IMR-90 (cell line): Measurements from ENCODE around the gene FOXN3. TPM values are rescaled to one million over a fixed set of nuclear protein-coding genes. Genes with fewer than 3 reads are reported as not detected.

Source experiments
- ATAC-seq: fragments of 200-7000 bp; cut with Tn5 transposase; 2 replicates; pipeline ENCODE4 v1.9.1; 2020; ENCODE audit warnings: low read depth, mild to moderate bottlenecking, moderate library complexity
- BruUV-seq: library from RNA; stranded (reverse); fragments of 400-500 nt; replicated peaks from 2 replicates; lab custom pipeline; 2021; lab: Mats Ljungman, UMichigan
- CTCF ChIA-PET: fragments of 300-600 bp; formaldehyde crosslinking; extraction: SDS; loops from one replicate; lab custom pipeline; 2021; ENCODE audit warnings: antibody characterized with exemption; lab: Yijun Ruan, JAX
- POLR2A ChIA-PET: fragments of 300-600 bp; sonication (Branson Sonifier 250); formaldehyde crosslinking; loops from one replicate; lab custom pipeline; 2022; ENCODE audit warnings: antibody characterized with exemption; ENCODE audit not compliant: unreplicated experiment; lab: Charles Lee
- DNase-seq: peaks from one replicate; pipeline ENCODE4 v3.0.0; 2013
- H2AFZ ChIP-seq: replicated peaks from 2 replicates; pipeline ENCODE3; 2013; ENCODE audit warnings: low read length, mild to moderate bottlenecking; ENCODE audit not compliant: poor library complexity
- H2AK5ac ChIP-seq: 2 replicates; pipeline ENCODE4 v1.6.1; 2013; ENCODE audit warnings: low read depth, low read length, inconsistent platforms
- H2AK9ac ChIP-seq: replicated peaks from 2 replicates; pipeline ENCODE3; 2013; ENCODE audit warnings: mild to moderate bottlenecking, low read depth, low read length, moderate library complexity; ENCODE audit not compliant: poor library complexity
- H2BK120ac ChIP-seq: 2 replicates; pipeline ENCODE4 v1.6.1; 2013; ENCODE audit warnings: low read depth, low read length, inconsistent platforms
- H2BK15ac ChIP-seq: 3 replicates; pipeline ENCODE4 v1.6.1; 2013; ENCODE audit warnings: low read depth, low read length, inconsistent platforms
- H2BK20ac ChIP-seq: 2 replicates; pipeline ENCODE4 v1.6.1; 2013; ENCODE audit warnings: low read depth, mild to moderate bottlenecking, inconsistent platforms, low read length, moderate library complexity
- H2BK5ac ChIP-seq: 2 replicates; pipeline ENCODE4 v1.6.1; 2013; ENCODE audit warnings: mild to moderate bottlenecking, low read depth, low read length, inconsistent platforms; ENCODE audit not compliant: poor library complexity, severe bottlenecking
- H3K14ac ChIP-seq: replicated peaks from 2 replicates; pipeline ENCODE4 v1.6.1; 2013; ENCODE audit warnings: low read depth, low read length, inconsistent platforms
- H3K18ac ChIP-seq: 2 replicates; pipeline ENCODE4 v1.6.1; 2013; ENCODE audit warnings: low read depth, low read length, control low read depth
- H3K23ac ChIP-seq: 2 replicates; pipeline ENCODE4 v1.6.1; 2013; ENCODE audit warnings: low read depth, low read length, inconsistent platforms
- H3K27ac ChIP-seq: 2 replicates; pipeline ENCODE4 v1.5.1; 2013; ENCODE audit warnings: mild to moderate bottlenecking, control low read depth, low read length; ENCODE audit not compliant: insufficient read depth
- H3K27me3 ChIP-seq: 2 replicates; pipeline ENCODE4 v1.6.1; 2013; ENCODE audit warnings: low read length; ENCODE audit not compliant: control insufficient read depth, insufficient read depth
- H3K36me3 ChIP-seq: 2 replicates; pipeline ENCODE4 v1.6.1; 2013; ENCODE audit warnings: low read length, mixed read lengths; ENCODE audit not compliant: control insufficient read depth, insufficient read depth
- H3K4ac ChIP-seq: 2 replicates; pipeline ENCODE4 v1.6.1; 2013; ENCODE audit warnings: low read depth, low read length, inconsistent platforms
- H3K4me1 ChIP-seq: 2 replicates; pipeline ENCODE4 v1.6.1; 2013; ENCODE audit warnings: low read length, mixed read lengths; ENCODE audit not compliant: control insufficient read depth, insufficient read depth
- H3K4me2 ChIP-seq: 2 replicates; pipeline ENCODE4 v1.6.1; 2013; ENCODE audit warnings: low read depth, mild to moderate bottlenecking, control low read depth, low read length, moderate library complexity
- H3K4me3 ChIP-seq: 2 replicates; pipeline ENCODE4 v1.5.1; 2013; ENCODE audit warnings: low read depth, mild to moderate bottlenecking, control low read depth, low read length, moderate library complexity; ENCODE audit not compliant: insufficient read depth
- H3K56ac ChIP-seq: 2 replicates; pipeline ENCODE4 v1.6.1; 2013; ENCODE audit warnings: low read length, inconsistent platforms; ENCODE audit not compliant: insufficient read depth; ENCODE audit errors: extremely low read depth
- H3K79me1 ChIP-seq, 2 experiments: 2 replicates each; pipeline ENCODE4 v1.6.1; 2013; ENCODE audit warnings: low read length in 2 of 2, inconsistent platforms in 1 of 2, low read depth in 1 of 2
- H3K9ac ChIP-seq: 2 replicates; pipeline ENCODE4 v1.6.1; 2013; ENCODE audit warnings: low read depth, low read length, control low read depth
- H3K9me1 ChIP-seq: 2 replicates; pipeline ENCODE4 v1.6.1; 2013; ENCODE audit warnings: low read length, inconsistent platforms; ENCODE audit not compliant: insufficient read depth
- H3K9me3 ChIP-seq: 2 replicates; pipeline ENCODE4 v1.6.1; 2013; ENCODE audit warnings: low read length; ENCODE audit not compliant: control insufficient read depth, insufficient read depth
- H4K20me1 ChIP-seq: 2 replicates; pipeline ENCODE4 v1.6.1; 2013; ENCODE audit warnings: low read length, inconsistent platforms; ENCODE audit not compliant: insufficient read depth
- H4K5ac ChIP-seq: 2 replicates; pipeline ENCODE4 v1.6.1; 2013; ENCODE audit warnings: mild to moderate bottlenecking, low read depth, low read length, control low read depth
- H4K8ac ChIP-seq, 2 experiments: 2 replicates each; pipeline ENCODE4 v1.6.1; 2013; ENCODE audit warnings: low read depth in 2 of 2, low read length in 2 of 2, control low read depth in 1 of 2, inconsistent platforms in 1 of 2
- H4K91ac ChIP-seq: 2 replicates; pipeline ENCODE4 v1.6.1; 2013; ENCODE audit warnings: low read depth, low read length, inconsistent platforms; ENCODE audit not compliant: insufficient read depth
- CEBPB ChIP-seq: IDR thresholded peaks from 2 replicates; pipeline ENCODE4 v1.6.1; 2012; ENCODE audit warnings: low read depth, low read length, improper control_type of control experiment
- MAFK ChIP-seq: IDR thresholded peaks from 2 replicates; pipeline ENCODE4 v1.6.1; 2012; ENCODE audit warnings: low read depth, low read length, improper control_type of control experiment
- WGBS, 2 experiments: methylation state at CpG; one replicate each; pipeline versions ENCODE4 v1.1.5 to v1.1.7; 2013; ENCODE audit warnings: missing lambda C conversion rate in 2 of 2; ENCODE audit not compliant: insufficient read length in 1 of 2; ENCODE audit errors: extremely low coverage in 2 of 2; 5-methylcytosine and 5-hydroxymethylcytosine counted together
- dilution Hi-C: fragments of 300-500 bp; cut with HindIII; formaldehyde crosslinking; loops from one replicate; pipeline ENCODE4 v1.14.3; 2018; ENCODE audit warnings: low sequenced_read_pairs; ENCODE audit not compliant: unreplicated experiment
- in situ Hi-C: fragments of 300-500 bp; cut with MboI; formaldehyde crosslinking; loops from 3 replicates; pipeline ENCODE4 v1.14.3; 2019; ENCODE audit warnings: low sequenced_read_pairs, inconsistent platforms, mixed read lengths
- intact Hi-C: fragments of 100-400 bp; cut with micrococcal nuclease; formaldehyde crosslinking; loops from 2 replicates; pipeline ENCODE4 v1.10.0; 2022
- polyA plus RNA-seq, 3 experiments: library from polyadenylated mRNA; depleted of rRNA; stranded (reverse); fragments of >200 nt; gene quantifications; 2 replicates each; pipeline ENCODE4 v1.2.3, GENCODE V29; 2012; ENCODE audit warnings: low replicate concordance in 1 of 3
- total RNA-seq: library from RNA; depleted of rRNA; stranded (reverse); fragments of >200 nt; gene quantifications from 2 replicates; pipeline ENCODE4 v1.2.3, GENCODE V29; 2012
- TF ChIP-seq, protein P1 (sequence below): conservative IDR thresholded peaks from 2 replicates; pipeline ENCODE4 v1.5.1; 2012; ENCODE audit warnings: mild to moderate bottlenecking, low read depth, low read length, improper control_type of control experiment

FOXN3 gene
- total and polyA plus RNA-seq, 2 of the 4 experiments (the other 2 are of a cell fraction) = 22.6 to 33.7 TPM

DNA sequence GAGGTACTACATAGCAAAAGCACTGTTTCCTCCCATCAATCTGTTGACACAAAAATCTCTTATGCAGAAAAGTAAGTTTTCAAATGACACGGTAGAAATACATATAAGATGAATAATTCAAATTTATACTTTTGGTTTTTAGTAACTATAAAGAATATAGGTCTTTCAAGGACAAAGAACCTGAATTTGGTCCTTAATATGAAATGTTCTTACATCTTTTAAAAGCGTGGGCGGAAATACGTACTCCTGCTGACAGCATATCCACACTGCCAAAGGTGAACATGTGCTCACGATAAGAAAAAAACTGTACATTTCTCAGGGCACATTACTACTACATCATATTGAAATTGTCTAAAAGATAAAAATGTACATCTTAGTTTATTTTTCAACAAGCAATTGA lies 127.6 kb downstream of the FOXN3 start:
- Histone ChIP-seq H4K5ac (no peak overlapping the region), H3K4ac (no peak overlapping the region), H3K23ac (no peak overlapping the region), H2BK120ac (no peak overlapping the region), H3K18ac (no peak overlapping the region), H4K91ac (no peak overlapping the region), H3K9me1 (peaks cover 18% of the 10 kb centered on the region), H3K4me3 (no peak overlapping the region), H3K27me3 (no peaks in the 10 kb centered on the region), H3K14ac (no peak overlapping the region), H3K9me3 (no peaks in the 10 kb centered on the region), H3K4me2 (no peak overlapping the region), H3K56ac (no peak overlapping the region), H2BK20ac (no peak overlapping the region), H4K8ac (no peak overlapping the region), H2AFZ (no peak overlapping the region), H4K20me1 (peaks cover 20% of the 10 kb centered on the region), H2BK15ac (no peak overlapping the region), H3K27ac (no peak overlapping the region), H3K9ac (no peak overlapping the region), H2AK9ac (no peak overlapping the region), H3K79me1 (peaks cover 36 to 80% of the 10 kb centered on the region in 2 experiments), H3K36me3 (peaks cover 17% of the 10 kb centered on the region), H2AK5ac (no peak overlapping the region), H3K4me1 (peaks cover 3% of the 10 kb centered on the region), H2BK5ac (no peak overlapping the region)
- intact Hi-C loops (no loop called here), in situ Hi-C loops (no loop called here), dilution Hi-C loops (no loop called here)
- ATAC-seq = no peak
- DNase-seq = no peak
- CTCF ChIA-PET = no interaction called here
- TF ChIP-seq CEBPB (no peak), MAFK (no peak)
- TF ChIP-seq, protein P1, sequence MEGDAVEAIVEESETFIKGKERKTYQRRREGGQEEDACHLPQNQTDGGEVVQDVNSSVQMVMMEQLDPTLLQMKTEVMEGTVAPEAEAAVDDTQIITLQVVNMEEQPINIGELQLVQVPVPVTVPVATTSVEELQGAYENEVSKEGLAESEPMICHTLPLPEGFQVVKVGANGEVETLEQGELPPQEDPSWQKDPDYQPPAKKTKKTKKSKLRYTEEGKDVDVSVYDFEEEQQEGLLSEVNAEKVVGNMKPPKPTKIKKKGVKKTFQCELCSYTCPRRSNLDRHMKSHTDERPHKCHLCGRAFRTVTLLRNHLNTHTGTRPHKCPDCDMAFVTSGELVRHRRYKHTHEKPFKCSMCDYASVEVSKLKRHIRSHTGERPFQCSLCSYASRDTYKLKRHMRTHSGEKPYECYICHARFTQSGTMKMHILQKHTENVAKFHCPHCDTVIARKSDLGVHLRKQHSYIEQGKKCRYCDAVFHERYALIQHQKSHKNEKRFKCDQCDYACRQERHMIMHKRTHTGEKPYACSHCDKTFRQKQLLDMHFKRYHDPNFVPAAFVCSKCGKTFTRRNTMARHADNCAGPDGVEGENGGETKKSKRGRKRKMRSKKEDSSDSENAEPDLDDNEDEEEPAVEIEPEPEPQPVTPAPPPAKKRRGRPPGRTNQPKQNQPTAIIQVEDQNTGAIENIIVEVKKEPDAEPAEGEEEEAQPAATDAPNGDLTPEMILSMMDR = no peak
- no CpG with 5 or more reads among the region's 5 CpGs for WGBS, 2 experiments
- POLR2A ChIA-PET = no interaction called here
- no TSS peak for BruUV-seq
